Measurements from ENCODE around the gene LCN10. TPM values are rescaled to one million over a fixed set of nuclear protein-coding genes. Genes with fewer than 3 reads are reported as not detected.

LCN10 gene
- total RNA-seq, 1 donor from 2014 or later: 0.51 TPM

- H3K9me3 Mint-ChIP-seq: no peaks in the 10 kb centered on the region
- H3K36me3 Mint-ChIP-seq: no peaks in the 10 kb centered on the region
- no peak for DNase-seq (ENCODE audit: low spot score in 2 of 2, unreplicated experiment in 2 of 2)
- H3K4me3 Mint-ChIP-seq: no peak overlapping the region
- no peak for TF ChIP-seq CTCF (IDR thresholded peaks at IDR 0.05; ENCODE audit: unreplicated experiment)
- H3K4me1 Mint-ChIP-seq: peaks cover 11% of the 10 kb centered on the region
- no peak overlapping the region for H3K27ac Mint-ChIP-seq
- peaks cover 5% of the 10 kb centered on the region for H3K27me3 Mint-ChIP-seq (ENCODE audit: low read depth)
Observed at GRCh38 chr9:136740491-136740890, 2.2 kb downstream of the LCN10 start.

GRCh38 chr9:136740069-136740468 lies 2.7 kb downstream of the LCN10 start:
- no peak for TF ChIP-seq CTCF (IDR thresholded peaks at IDR 0.05; ENCODE audit: unreplicated experiment)
- no peak overlapping the region for H3K27ac Mint-ChIP-seq
- H3K9me3 Mint-ChIP-seq: no peaks in the 10 kb centered on the region
- H3K27me3 Mint-ChIP-seq (ENCODE audit: low read depth): peaks cover 5% of the 10 kb centered on the region
- H3K36me3 Mint-ChIP-seq: no peaks in the 10 kb centered on the region
- peaks cover 11% of the 10 kb centered on the region for H3K4me1 Mint-ChIP-seq
- DNase-seq (ENCODE audit: low spot score in 2 of 2, unreplicated experiment in 2 of 2): no peak
- H3K4me3 Mint-ChIP-seq: no peak overlapping the region

GRCh38 chr9:136739509-136739908 lies 3.2 kb downstream of the LCN10 start:
- H3K4me1 Mint-ChIP-seq: peaks cover 11% of the 10 kb centered on the region
- no peaks in the 10 kb centered on the region for H3K9me3 Mint-ChIP-seq
- no peak overlapping the region for H3K4me3 Mint-ChIP-seq
- no peaks in the 10 kb centered on the region for H3K36me3 Mint-ChIP-seq
- DNase-seq (ENCODE audit: low spot score in 2 of 2, unreplicated experiment in 2 of 2): no peak
- H3K27ac Mint-ChIP-seq: no peak overlapping the region
- peaks cover 5% of the 10 kb centered on the region for H3K27me3 Mint-ChIP-seq (ENCODE audit: low read depth)
- TF ChIP-seq CTCF (IDR thresholded peaks at IDR 0.05; ENCODE audit: unreplicated experiment): no peak

GRCh38 chr9:136738960-136739359 lies 3.8 kb downstream of the LCN10 start:
- no peak for TF ChIP-seq CTCF (IDR thresholded peaks at IDR 0.05; ENCODE audit: unreplicated experiment)
- Mint-ChIP-seq H3K9me3 (no peaks in the 10 kb centered on the region), H3K4me1 (peaks cover 11% of the 10 kb centered on the region), H3K27me3 (ENCODE audit: low read depth) (peaks cover 5% of the 10 kb centered on the region), H3K27ac (no peak overlapping the region), H3K36me3 (no peaks in the 10 kb centered on the region), H3K4me3 (no peak overlapping the region)
- no peak for DNase-seq (ENCODE audit: low spot score in 2 of 2, unreplicated experiment in 2 of 2)

- TF ChIP-seq CTCF (IDR thresholded peaks at IDR 0.05; ENCODE audit: unreplicated experiment): no peak
- no peaks in the 10 kb centered on the region for H3K36me3 Mint-ChIP-seq
- no peaks in the 10 kb centered on the region for H3K9me3 Mint-ChIP-seq
- no peak overlapping the region for H3K27ac Mint-ChIP-seq
- no peak for DNase-seq (ENCODE audit: low spot score in 2 of 2, unreplicated experiment in 2 of 2)
- H3K4me1 Mint-ChIP-seq: peaks cover 8% of the 10 kb centered on the region
- H3K4me3 Mint-ChIP-seq: no peak overlapping the region
- peaks cover 5% of the 10 kb centered on the region for H3K27me3 Mint-ChIP-seq (ENCODE audit: low read depth)
Observed at GRCh38 chr9:136735812-136736480, 6.8 kb downstream of the LCN10 start.

All from mesothelial cell of epicardium (in vitro differentiated cells).